ENCODE data around the gene TCAIM. TPM values are rescaled to one million over a fixed set of nuclear protein-coding genes. Genes with fewer than 3 reads are reported as not detected.

Gene TCAIM
- total and polyA plus RNA-seq, 2 of the 4 experiments (the other 2 are of a cell fraction): 11.0 to 21.5 TPM

Other genes with a start within 250 kb of the TCAIM start
- gene TOPAZ1, start 96.9 kb upstream of the TCAIM start, total RNA-seq (2012; rRNA removed): not detected in 2 replicates
- not detected in 2 replicates for gene TOPAZ1, start 96.9 kb upstream of the TCAIM start, polyA plus RNA-seq (2012; rRNA removed)
- 6.3 and 6.4 TPM in 2 replicates for gene ZNF445, start 138.9 kb downstream of the TCAIM start, total RNA-seq (2012; rRNA removed)
- 2.4 and 3.3 TPM in 2 replicates for gene ZNF445, start 138.9 kb downstream of the TCAIM start, polyA plus RNA-seq (2012; rRNA removed)
- 4.7 TPM in 2 replicates for gene ZKSCAN7, start 216.4 kb downstream of the TCAIM start, total RNA-seq (2012; rRNA removed)
- gene ZKSCAN7, start 216.4 kb downstream of the TCAIM start, polyA plus RNA-seq (2012; rRNA removed): 2.6 and 3.0 TPM in 2 replicates
- 1.3 and 1.4 TPM in 2 replicates for gene ZNF660, start 246.2 kb downstream of the TCAIM start, total RNA-seq (2012; rRNA removed)
- 0.59 and 0.70 TPM in 2 replicates for gene ZNF660, start 246.2 kb downstream of the TCAIM start, polyA plus RNA-seq (2012; rRNA removed)